Right lobe of liver (tissue), 4 donors: ENCODE measurements around the gene ZBTB44.

ENCODE experiments used
- CTCF ChIP-seq, 4 donors: fragments of 200-600 bp in 3 of 4; fragments of 450-650 bp in 1 of 4; IDR thresholded peaks; one replicate each; pipeline versions ENCODE4 v1.5.1 to v1.8.0; 2016 to 2022; ENCODE audit warnings: antibody characterized with exemption in 4 of 4, mild to moderate bottlenecking in 2 of 4
- POLR2A ChIP-seq: fragments of 450-650 bp; IDR thresholded peaks from one replicate; pipeline ENCODE4 v1.6.1; 2017; ENCODE audit warnings: antibody characterized with exemption, mild to moderate bottlenecking
- donor health status: DM: no; HTN: no; CAD: no.
- donor health status: DM: no; HTN: no; CAD: no.
- donor health status: DM: no; HTN: yes; CAD: no.

- TF ChIP-seq CTCF (IDR thresholded peaks at IDR 0.05) (no peak), POLR2A (no peak)
Observed at GRCh38 chr11:130219148-130219547, 95.6 kb downstream of the ZBTB44 start.
